CD4-positive, alpha-beta T cell treated with Interleukin-15 for 1 hour (primary cell): ENCODE results near the gene ACSL5.

ENCODE experiments used
- DNase-seq: peaks from one replicate; pipeline ENCODE4 v3.0.0-alpha.2; 2020

ACSL5 gene

DNA sequence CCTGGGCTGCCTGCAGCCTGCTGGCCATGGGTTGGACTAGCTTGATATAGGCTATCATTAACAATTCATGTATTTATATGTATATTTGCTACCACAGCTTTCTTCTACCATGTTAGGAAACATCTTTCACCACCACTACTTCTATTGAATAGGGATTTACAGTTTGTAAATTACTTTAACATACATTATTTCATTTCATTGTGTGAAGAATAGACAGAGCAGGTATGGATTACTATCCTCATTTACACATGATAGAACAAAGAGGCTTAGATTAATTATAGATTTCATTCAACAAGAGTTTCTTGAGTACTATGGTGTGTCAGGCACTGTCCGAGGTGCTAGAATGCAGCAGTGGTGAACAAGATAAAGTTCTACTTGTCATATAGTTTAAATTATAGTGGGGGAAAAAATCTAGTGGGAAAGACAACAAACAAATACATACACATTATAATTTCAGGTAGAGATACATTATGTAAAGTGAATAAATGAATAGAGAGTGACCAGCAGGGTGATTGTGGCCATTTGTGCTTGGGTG, 93.7 kb downstream of the ACSL5 start:
- DNase-seq: no peak

GRCh38 chr10:112471878-112472487, 98.1 kb downstream of the ACSL5 start:
- DNase-seq: no peak

DNA sequence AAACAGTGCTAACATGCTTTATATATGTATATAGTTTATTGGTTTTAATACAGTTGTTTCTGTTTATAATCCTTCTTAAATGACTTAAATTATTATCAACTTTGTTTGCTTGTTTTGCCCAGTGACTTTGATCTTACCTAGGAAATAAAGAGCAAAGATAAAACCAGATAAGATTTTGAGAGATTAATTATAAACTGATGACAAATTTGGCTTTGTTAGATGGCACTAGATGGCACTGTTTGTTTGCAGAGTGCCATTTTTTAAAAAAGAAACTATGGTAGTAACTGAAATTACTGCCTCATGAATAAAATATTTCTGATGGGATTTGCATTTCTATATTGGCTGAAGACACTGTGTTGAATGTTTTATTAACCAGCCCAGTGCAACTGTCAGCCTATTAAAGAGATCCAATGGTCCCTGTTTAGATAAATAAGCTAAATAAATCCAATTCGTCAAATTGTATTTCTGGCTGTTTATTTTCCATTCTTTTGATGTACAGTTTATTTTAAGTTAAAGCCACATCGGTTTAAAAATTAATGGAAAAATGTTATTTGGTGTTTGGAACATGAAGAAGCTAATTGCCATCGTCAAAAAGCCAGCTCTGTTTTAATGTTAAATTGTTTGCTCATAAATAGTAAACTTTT, 101.8 kb downstream of the ACSL5 start:
- no peak for DNase-seq
